Measurements from ENCODE around the gene RAD54L. TPM values are rescaled to one million over a fixed set of nuclear protein-coding genes. Genes with fewer than 3 reads are reported as not detected.

Gene RAD54L
- total RNA-seq (2021; ENCODE audit: unreplicated experiment) (28.9 TPM), Bru-seq, nascent RNA (percentile 69 among the genes with signal in this experiment), BruChase-seq, experiment 1, labeled RNA remaining after a 6-hour chase (percentile 63 among the genes with signal in this experiment), BruChase-seq, experiment 2, labeled RNA remaining after a 2-hour chase (percentile 69 among the genes with signal in this experiment)
- 26.6 and 28.6 TPM in 2 replicates for polyA plus RNA-seq (2012)
- long read RNA-seq, transcript RAD54L-201 (18 exons, 3,108 nt), result major isoform, 41 of 68 reads
- long read RNA-seq, partial matches to known transcripts, result 7 of 68 reads
- long read RNA-seq, other reads (novel, unspliced or antisense), result 20 of 68 reads

GRCh38 chr1:46247436-46248121, at the start of gene RAD54L:
RAD54L (plus strand) TSS chr1:46247763; CDS start chr1:46248406, 643 bp downstream.
- Histone ChIP-seq H3K4me3 (replicated peaks in 1 of 2; ENCODE audit: low read depth in 1 of 2, low read length in 2 of 2) (peak within 1 kb of the TSS; percentile 55 to 73), H3K4me2 (ENCODE audit: low read length) (peak within 1 kb of the TSS; percentile 91), H3K27me3 (ENCODE audit: insufficient read depth, low read length) (no peaks in the 10 kb centered on the region), H3K27ac (ENCODE audit: low read depth, low read length) (peak within 1 kb of the TSS; percentile 78), H3K9me3 (ENCODE audit: control insufficient read depth in 1 of 2, insufficient read depth in 1 of 2, low read depth in 1 of 2, low read length in 2 of 2) (no peaks in the 10 kb centered on the region), H4K20me1 (ENCODE audit: insufficient read depth) (no peaks in the 10 kb centered on the region), H3K9me2 (ENCODE audit: insufficient read depth) (no peaks in the 10 kb centered on the region), H3K4me1 (ENCODE audit: control insufficient read depth in 1 of 2, insufficient read depth in 2 of 2, low read length in 2 of 2) (peaks cover 16 to 31% of the 10 kb centered on the region in 2 experiments), H3K79me2 (ENCODE audit: insufficient read depth, low read length) (peaks cover 42% of the 10 kb centered on the region), H3K36me3 (ENCODE audit: control insufficient read depth in 1 of 2, insufficient read depth in 2 of 2, low read length in 2 of 2) (peaks cover 6 to 31% of the 10 kb centered on the region in 2 experiments; a peak in 2 of 4 replicates), H3K9ac (ENCODE audit: low read length) (peak within 1 kb of the TSS; percentile 75), H2AFZ (ENCODE audit: low read depth, low read length, poor library complexity, severe bottlenecking) (peak within 1 kb of the TSS; percentile 39)
- ChIA-PET POLR2A (interaction anchor here (0.6 to 1.6 kb wide), 8 partner anchors 22 to 1526 kb away, joined by 3 to 11 read pairs (median 6); partner anchors contain the start of genes NSUN4 and PRDX1), CTCF (interaction anchor here (0.7 to 4.7 kb wide), 6 partner anchors 8 to 1193 kb away, joined by 3 to 48 read pairs (median 6); no protein-coding TSS in a partner anchor), RAD21 (ENCODE audit: low non-redundant PET in 1 of 2, low total read pairs in 2 of 2, uncharacterized antibody in 2 of 2, unreplicated experiment in 2 of 2) (interaction anchor here in 1 of 2 experiments (1.0 kb wide), 1 partner anchor 24 kb away, joined by 3 read pairs; no protein-coding TSS in a partner anchor)
- no TSS peak for BruUV-seq (replicated peaks)
- peak; percentile 98 for DNase-seq (ENCODE audit: low read depth, low spot score)
- intact Hi-C loops (cut with micrococcal nuclease), result loop anchor here (2.0 kb wide), 1 partner anchor 101 kb away; no protein-coding TSS in a partner anchor
- ATAC-seq, result peak; percentile 90
- TF ChIP-seq SP1 (IDR thresholded peaks at IDR 0.05; ENCODE audit: low read depth) (peak; percentile 100), CBX3 (IDR thresholded peaks at IDR 0.05; ENCODE audit: low read depth) (peak; percentile 81), RAD21 (IDR thresholded peaks at IDR 0.05; ENCODE audit: low read depth) (no peak), SRF (IDR thresholded peaks at IDR 0.05; ENCODE audit: low read depth) (peak; percentile 96), ZFX (IDR thresholded peaks at IDR 0.05) (no peak), EGR1 (IDR thresholded peaks at IDR 0.05; ENCODE audit: low read depth) (0 out of 2 replicates have a peak, but pooled peaks have one; percentile 44), REST (IDR thresholded peaks at IDR 0.05; ENCODE audit: low read depth) (no peak), EZH2phosphoT487 (IDR thresholded peaks at IDR 0.05; ENCODE audit: borderline replicate concordance) (no peak), MAX (IDR thresholded peaks at IDR 0.05) (peak; percentile 87), ELF1 (IDR thresholded peaks at IDR 0.05; ENCODE audit: borderline replicate concordance, low read depth) (no peak; the same call in 1 of the 2 replicates), ATF3 (IDR thresholded peaks at IDR 0.05) (no peak), JUND (IDR thresholded peaks at IDR 0.05) (no peak), POLR2A (IDR thresholded peaks at IDR 0.05; ENCODE audit: borderline replicate concordance, extremely low read depth, insufficient read depth, insufficient read length) (peak; percentile 41), YY1 (IDR thresholded peaks at IDR 0.05; ENCODE audit: extremely low read depth, insufficient replicate concordance, low read depth, low read length) (peak; percentile 81), EZH2 (IDR thresholded peaks at IDR 0.05) (no peak), ZNF274 (IDR thresholded peaks at IDR 0.05; ENCODE audit: low read depth, low read length) (no peak), POLR2AphosphoS5 (IDR thresholded peaks at IDR 0.05; ENCODE audit: low read depth, low read length) (peak; percentile 64), TCF7L2 (IDR thresholded peaks at IDR 0.05; ENCODE audit: borderline replicate concordance, extremely low read depth, insufficient read depth, insufficient read length) (peak; percentile 28), FOSL1 (IDR thresholded peaks at IDR 0.05; ENCODE audit: low read depth) (no peak)
- TF ChIP-seq, protein P1, sequence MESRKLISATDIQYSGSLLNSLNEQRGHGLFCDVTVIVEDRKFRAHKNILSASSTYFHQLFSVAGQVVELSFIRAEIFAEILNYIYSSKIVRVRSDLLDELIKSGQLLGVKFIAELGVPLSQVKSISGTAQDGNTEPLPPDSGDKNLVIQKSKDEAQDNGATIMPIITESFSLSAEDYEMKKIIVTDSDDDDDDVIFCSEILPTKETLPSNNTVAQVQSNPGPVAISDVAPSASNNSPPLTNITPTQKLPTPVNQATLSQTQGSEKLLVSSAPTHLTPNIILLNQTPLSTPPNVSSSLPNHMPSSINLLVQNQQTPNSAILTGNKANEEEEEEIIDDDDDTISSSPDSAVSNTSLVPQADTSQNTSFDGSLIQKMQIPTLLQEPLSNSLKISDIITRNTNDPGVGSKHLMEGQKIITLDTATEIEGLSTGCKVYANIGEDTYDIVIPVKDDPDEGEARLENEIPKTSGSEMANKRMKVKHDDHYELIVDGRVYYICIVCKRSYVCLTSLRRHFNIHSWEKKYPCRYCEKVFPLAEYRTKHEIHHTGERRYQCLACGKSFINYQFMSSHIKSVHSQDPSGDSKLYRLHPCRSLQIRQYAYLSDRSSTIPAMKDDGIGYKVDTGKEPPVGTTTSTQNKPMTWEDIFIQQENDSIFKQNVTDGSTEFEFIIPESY (IDR thresholded peaks at IDR 0.05; ENCODE audit: extremely low read depth, insufficient replicate concordance, low read length), result peak; percentile 77

All from HCT116 (cell line).